MM.1S (cell line): ENCODE results near the gene PUM1.

ENCODE experiments used
- CTCF ChIP-seq: fragments of 300-600 bp; sonication (generic); IDR thresholded peaks from 2 replicates; pipeline ENCODE4 v1.5.1; 2016; ENCODE audit warnings: antibody characterized with exemption, low read length, mixed read lengths
- EZH2 ChIP-seq: fragments of 300-600 bp; sonication (generic); optimal IDR thresholded peaks from 2 replicates; pipeline ENCODE3; 2017; ENCODE audit warnings: low read depth, mild to moderate bottlenecking, antibody characterized with exemption, low read length, mixed read lengths
- EZH2phosphoT487 ChIP-seq: fragments of 300-600 bp; sonication (generic); IDR thresholded peaks from 2 replicates; pipeline ENCODE4 v1.6.1; 2018; ENCODE audit warnings: antibody characterized with exemption, low read length

- no peak for TF ChIP-seq CTCF
- no peak for TF ChIP-seq EZH2
- TF ChIP-seq EZH2phosphoT487 = no peak
Observed at GRCh38 chr1:30984165-30984889, 81.2 kb downstream of the PUM1 start.
